ENCODE data around the gene NR4A3. TPM values are rescaled to one million over a fixed set of nuclear protein-coding genes. Genes with fewer than 3 reads are reported as not detected.

The NR4A3 gene
- total and polyA plus RNA-seq, 2 donors (not counting 1 experiment from before 2014, with no cell fraction given): 8.2 to 9.1 TPM

- no peaks in the 10 kb centered on the region for H3K27me3 ChIP-seq (ENCODE audit: control insufficient read depth, insufficient read depth, low read length)
- no peaks in the 10 kb centered on the region for H3K9me3 ChIP-seq (ENCODE audit: control insufficient read depth, insufficient read depth, low read depth, low read length)
- TF ChIP-seq EZH2 (IDR thresholded peaks at IDR 0.05; ENCODE audit: low read length, missing control alignments): no peak
- no peak overlapping the region for H3K27ac ChIP-seq (ENCODE audit: insufficient read depth, low read length)
- H3K9ac ChIP-seq (ENCODE audit: insufficient read depth, low read length): no peak overlapping the region
- H3K4me3 ChIP-seq (replicated peaks in 1 of 4; ENCODE audit: control extremely low read depth in 1 of 4, insufficient read depth in 1 of 4, low read depth in 3 of 4, low read length in 4 of 4): no peak overlapping the region
- DNase-seq (ENCODE audit: low read depth in 2 of 2): no peak
- H3K79me2 ChIP-seq (ENCODE audit: control insufficient read depth, insufficient read depth, low read length): peaks cover 10% of the 10 kb centered on the region
- H4K20me1 ChIP-seq (ENCODE audit: control insufficient read depth, extremely low read depth, insufficient read depth, low read length): no peaks in the 10 kb centered on the region
- H3K4me2 ChIP-seq (ENCODE audit: extremely low read depth, insufficient read depth, low read length): no peak overlapping the region
- H3K4me1 ChIP-seq (ENCODE audit: control insufficient read depth, extremely low read depth, insufficient read depth, low read length): no peaks in the 10 kb centered on the region
- H3K36me3 ChIP-seq (ENCODE audit: control insufficient read depth, insufficient read depth, low read length): peaks cover 2% of the 10 kb centered on the region
- H2AFZ ChIP-seq (ENCODE audit: low read length): no peak overlapping the region
These were observed 6.3 kb downstream of the NR4A3 start for GRCh38 chr9:99828054-99828416.

- Histone ChIP-seq H4K20me1 (ENCODE audit: control insufficient read depth, extremely low read depth, insufficient read depth, low read length) (no peaks in the 10 kb centered on the region), H3K9me3 (ENCODE audit: control insufficient read depth, insufficient read depth, low read depth, low read length) (no peaks in the 10 kb centered on the region), H3K27ac (ENCODE audit: insufficient read depth, low read length) (no peak overlapping the region), H3K79me2 (ENCODE audit: control insufficient read depth, insufficient read depth, low read length) (peaks cover 6% of the 10 kb centered on the region), H3K9ac (ENCODE audit: insufficient read depth, low read length) (no peak overlapping the region), H3K4me1 (ENCODE audit: control insufficient read depth, extremely low read depth, insufficient read depth, low read length) (no peaks in the 10 kb centered on the region), H3K4me2 (ENCODE audit: extremely low read depth, insufficient read depth, low read length) (no peak overlapping the region), H2AFZ (ENCODE audit: low read length) (no peak overlapping the region), H3K4me3 (replicated peaks in 1 of 4; ENCODE audit: control extremely low read depth in 1 of 4, insufficient read depth in 1 of 4, low read depth in 3 of 4, low read length in 4 of 4) (no peak overlapping the region), H3K36me3 (ENCODE audit: control insufficient read depth, insufficient read depth, low read length) (peaks cover 2% of the 10 kb centered on the region), H3K27me3 (ENCODE audit: control insufficient read depth, insufficient read depth, low read length) (no peaks in the 10 kb centered on the region)
- TF ChIP-seq EZH2 (IDR thresholded peaks at IDR 0.05; ENCODE audit: low read length, missing control alignments): no peak
- TF ChIP-seq CTCF (conservative IDR thresholded peaks at IDR 0.05 in 1 of 2, IDR thresholded peaks at IDR 0.05 in 1 of 2; ENCODE audit: low read depth in 1 of 2, low read length in 2 of 2): no peak
- peak in 1 of 2 donors; percentile 32 for DNase-seq (ENCODE audit: low read depth in 2 of 2)
These were observed 6.9 kb downstream of the NR4A3 start for GRCh38 chr9:99828417-99829176.

GRCh38 chr9:99831857-99832557, 10.3 kb downstream of the NR4A3 start:
- no peaks in the 10 kb centered on the region for H3K4me1 ChIP-seq (ENCODE audit: control insufficient read depth, extremely low read depth, insufficient read depth, low read length)
- H3K4me3 ChIP-seq (replicated peaks in 1 of 4; ENCODE audit: control extremely low read depth in 1 of 4, insufficient read depth in 1 of 4, low read depth in 3 of 4, low read length in 4 of 4): no peak overlapping the region
- TF ChIP-seq CTCF (conservative IDR thresholded peaks at IDR 0.05 in 1 of 2, IDR thresholded peaks at IDR 0.05 in 1 of 2; ENCODE audit: low read depth in 1 of 2, low read length in 2 of 2) (no peak), EZH2 (IDR thresholded peaks at IDR 0.05; ENCODE audit: low read length, missing control alignments) (no peak)
- H4K20me1 ChIP-seq (ENCODE audit: control insufficient read depth, extremely low read depth, insufficient read depth, low read length): no peaks in the 10 kb centered on the region
- peaks cover 2% of the 10 kb centered on the region for H3K36me3 ChIP-seq (ENCODE audit: control insufficient read depth, insufficient read depth, low read length)
- no peak overlapping the region for H2AFZ ChIP-seq (ENCODE audit: low read length)
- no peaks in the 10 kb centered on the region for H3K9me3 ChIP-seq (ENCODE audit: control insufficient read depth, insufficient read depth, low read depth, low read length)
- no peaks in the 10 kb centered on the region for H3K79me2 ChIP-seq (ENCODE audit: control insufficient read depth, insufficient read depth, low read length)
- no peak for DNase-seq (ENCODE audit: low read depth in 2 of 2)
- no peaks in the 10 kb centered on the region for H3K27me3 ChIP-seq (ENCODE audit: control insufficient read depth, insufficient read depth, low read length)
- H3K4me2 ChIP-seq (ENCODE audit: extremely low read depth, insufficient read depth, low read length): no peak overlapping the region
- H3K9ac ChIP-seq (ENCODE audit: insufficient read depth, low read length): no peak overlapping the region
- no peak overlapping the region for H3K27ac ChIP-seq (ENCODE audit: insufficient read depth, low read length)

Data from fibroblast of lung (primary cell).